ENCODE measurements around the gene MLLT3.

DNA sequence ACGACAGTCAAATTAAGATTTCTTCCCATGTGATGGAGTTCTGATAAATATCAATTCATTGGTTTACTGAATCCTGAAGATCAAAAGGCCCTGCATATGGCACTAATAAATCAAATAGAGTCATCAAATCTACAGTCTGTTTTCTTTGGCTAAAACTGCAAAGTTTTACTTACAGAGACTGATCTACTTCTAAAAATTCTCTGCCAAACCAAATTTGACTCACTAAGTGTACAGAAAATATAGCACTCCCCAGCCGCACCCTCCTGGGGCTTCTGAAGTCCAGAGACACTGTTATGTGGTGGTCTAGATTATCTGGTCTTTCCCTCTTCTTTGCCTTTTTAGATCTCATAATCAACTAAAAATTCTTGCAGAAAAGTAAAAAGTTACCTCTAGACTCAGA, 237.7 kb downstream of the MLLT3 start:
- no peak for TF ChIP-seq CTCF (IDR thresholded peaks at IDR 0.05; ENCODE audit: borderline replicate concordance, extremely low read depth, low read length, poor library complexity, severe bottlenecking)
- no peak for TF ChIP-seq EZH2 (IDR thresholded peaks at IDR 0.05; ENCODE audit: borderline replicate concordance, low read depth, low read length, severe bottlenecking)

All from DND-41 (cell line).